ENCODE measurements around the gene MORN1. TPM values are rescaled to one million over a fixed set of nuclear protein-coding genes. Genes with fewer than 3 reads are reported as not detected.
A peak's percentile ranks its signal among the peaks of the same experiment; 100 is the strongest.

The MORN1 gene
- total and polyA plus RNA-seq, 9 of the 15 experiments (the other 6 are each of a cell fraction or from before 2014, with no cell fraction given) = 0.24 to 9.3 (median 4.2) TPM

- TF ChIP-seq MYC (IDR thresholded peaks at IDR 0.05; ENCODE audit: low read depth, low read length) (no peak), MYC (CRISPR knock-in tag; IDR thresholded peaks at IDR 0.05; ENCODE audit: borderline replicate concordance, low read depth) (no peak), ZNF140 (CRISPR knock-in tag; IDR thresholded peaks at IDR 0.05) (no peak), CREB3L1 (IDR thresholded peaks at IDR 0.05; ENCODE audit: borderline replicate concordance, low read depth) (no peak), HNRNPUL1 (IDR thresholded peaks at IDR 0.05; ENCODE audit: low read length) (no peak), MTA2 (IDR thresholded peaks at IDR 0.05; ENCODE audit: low read depth) (no peak), CBX1 (IDR thresholded peaks at IDR 0.05; ENCODE audit: low read depth) (0 out of 2 replicates have a peak, but pooled peaks have one; percentile 21), ZBTB33 (CRISPR knock-in tag; IDR thresholded peaks at IDR 0.05) (peak; percentile 83), YY1 (IDR thresholded peaks at IDR 0.05; ENCODE audit: borderline replicate concordance in 1 of 3, control insufficient read depth in 1 of 3, extremely low read depth in 1 of 3, insufficient read depth in 3 of 3, insufficient read length in 1 of 3, insufficient replicate concordance in 2 of 3, low read depth in 1 of 3, low read length in 2 of 3) (no peak), ZNF280A (IDR thresholded peaks at IDR 0.05; ENCODE audit: low read depth, partially characterized antibody) (no peak), POLR2A (conservative IDR thresholded peaks at IDR 0.05) (peak; percentile 52; the same call in 1 of the 2 replicates)
Measured at GRCh38 chr1:2404890-2405511, 13.6 kb upstream of the MORN1 start (continued).

Data from K562 (cell line).